NT2/D1 (cell line): Measurements from ENCODE around the gene TEC.

Source experiments
- DNase-seq: peaks from one replicate; pipeline ENCODE4 v3.0.0-alpha.2; 2011; ENCODE audit warnings: low read depth, low spot score
- H3K27me3 ChIP-seq: 2 replicates; pipeline ENCODE4 v1.6.0; 2011; ENCODE audit warnings: mild to moderate bottlenecking; ENCODE audit not compliant: insufficient read length, insufficient read depth
- H3K36me3 ChIP-seq: 2 replicates; pipeline ENCODE4 v1.6.1; 2011; ENCODE audit warnings: mild to moderate bottlenecking, low read length, mixed read lengths; ENCODE audit not compliant: insufficient read depth, insufficient read length
- H3K4me1 ChIP-seq: 2 replicates; pipeline ENCODE4 v1.5.1; 2011; ENCODE audit not compliant: insufficient read depth, insufficient read length
- H3K4me3 ChIP-seq: 2 replicates; pipeline ENCODE4 v1.5.1; 2011; ENCODE audit warnings: low read depth; ENCODE audit not compliant: insufficient read length
- H3K9ac ChIP-seq: 2 replicates; pipeline ENCODE4 v1.6.0; 2011; ENCODE audit warnings: low read depth; ENCODE audit not compliant: insufficient read length
- H3K9me3 ChIP-seq: 2 replicates; pipeline ENCODE4 v1.5.1; 2011; ENCODE audit warnings: mild to moderate bottlenecking, low read length; ENCODE audit not compliant: insufficient read depth
- SUZ12 ChIP-seq: IDR thresholded peaks from 2 replicates; pipeline ENCODE4 v1.6.1; 2011; ENCODE audit not compliant: insufficient read length, insufficient read depth; ENCODE audit errors: extremely low read depth
- YY1 ChIP-seq: IDR thresholded peaks from 2 replicates; pipeline ENCODE4 v1.6.1; 2011; ENCODE audit not compliant: insufficient read length, insufficient read depth
- ZNF274 ChIP-seq: IDR thresholded peaks from 2 replicates; pipeline ENCODE4 v1.6.1; 2011; ENCODE audit warnings: mild to moderate bottlenecking, low read depth, low read length

TEC gene

GRCh38 chr4:48254381-48255071 lies 15.1 kb downstream of the TEC start:
- Histone ChIP-seq H3K4me3 (no peak overlapping the region), H3K27me3 (no peaks in the 10 kb centered on the region), H3K9me3 (no peaks in the 10 kb centered on the region), H3K36me3 (no peaks in the 10 kb centered on the region), H3K9ac (no peak overlapping the region), H3K4me1 (no peaks in the 10 kb centered on the region)
- DNase-seq: no peak
- TF ChIP-seq YY1: no peak
- no peak for TF ChIP-seq SUZ12
- TF ChIP-seq ZNF274: no peak

DNA sequence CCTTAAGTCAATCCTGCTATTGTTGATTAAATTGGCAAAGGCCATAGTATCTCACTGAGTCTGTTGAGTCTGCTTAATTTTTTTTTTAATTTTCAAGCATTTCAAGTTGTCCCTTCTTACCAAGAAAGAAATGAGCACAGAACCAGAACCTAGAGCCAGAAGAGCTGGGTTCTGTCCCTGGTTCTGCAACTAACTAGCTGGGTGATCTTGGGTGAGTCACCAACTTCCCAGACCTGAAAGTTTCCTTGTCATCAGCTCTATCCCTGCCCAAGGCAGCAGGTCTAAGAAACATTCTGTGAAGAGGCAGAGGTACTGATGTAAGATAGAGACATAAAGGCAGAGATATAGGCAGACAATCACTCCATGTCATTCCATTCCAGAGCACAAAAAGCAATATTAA lies 17.3 kb downstream of the TEC start:
- Histone ChIP-seq H3K4me3 (no peak overlapping the region), H3K9ac (no peak overlapping the region), H3K9me3 (no peaks in the 10 kb centered on the region), H3K4me1 (no peaks in the 10 kb centered on the region), H3K27me3 (no peaks in the 10 kb centered on the region), H3K36me3 (no peaks in the 10 kb centered on the region)
- TF ChIP-seq YY1 (no peak), SUZ12 (no peak), ZNF274 (no peak)
- no peak for DNase-seq

DNA sequence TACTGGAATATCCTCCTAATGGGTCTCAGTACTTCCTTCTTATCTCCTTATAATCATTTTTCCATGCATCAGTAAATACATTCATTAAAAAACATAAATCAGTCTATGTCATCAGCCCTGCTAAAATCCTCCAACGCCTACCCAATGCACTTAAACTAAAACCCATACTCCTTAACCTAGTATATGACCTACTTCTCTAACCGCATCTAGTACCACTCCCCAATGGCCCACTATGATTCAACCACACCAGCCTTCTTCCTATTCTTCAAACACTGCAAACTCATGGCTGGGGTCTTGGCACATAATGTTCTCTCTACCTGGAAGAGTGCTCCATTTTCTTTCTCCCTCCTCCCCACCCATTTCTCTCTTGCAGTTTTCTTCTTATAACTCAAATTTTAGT lies 18.7 kb downstream of the TEC start:
- Histone ChIP-seq H3K4me1 (no peaks in the 10 kb centered on the region), H3K36me3 (no peaks in the 10 kb centered on the region), H3K4me3 (no peak overlapping the region), H3K9me3 (0 out of 2 replicates have a peak, but pooled peaks cover 5% of the 10 kb centered on the region), H3K27me3 (no peaks in the 10 kb centered on the region), H3K9ac (no peak overlapping the region)
- no peak for DNase-seq
- TF ChIP-seq SUZ12 (no peak), YY1 (no peak), ZNF274 (no peak)

- no peaks in the 10 kb centered on the region for H3K27me3 ChIP-seq
- H3K36me3 ChIP-seq: no peaks in the 10 kb centered on the region
- no peak overlapping the region for H3K9ac ChIP-seq
- H3K4me3 ChIP-seq: no peak overlapping the region
- no peak for TF ChIP-seq YY1
- no peak for TF ChIP-seq ZNF274
- no peak for TF ChIP-seq SUZ12
- DNase-seq: no peak
- H3K4me1 ChIP-seq: no peaks in the 10 kb centered on the region
- 0 out of 2 replicates have a peak, but pooled peaks cover 5% of the 10 kb centered on the region for H3K9me3 ChIP-seq
These were observed 19.3 kb downstream of the TEC start for GRCh38 chr4:48250343-48250742.

DNA sequence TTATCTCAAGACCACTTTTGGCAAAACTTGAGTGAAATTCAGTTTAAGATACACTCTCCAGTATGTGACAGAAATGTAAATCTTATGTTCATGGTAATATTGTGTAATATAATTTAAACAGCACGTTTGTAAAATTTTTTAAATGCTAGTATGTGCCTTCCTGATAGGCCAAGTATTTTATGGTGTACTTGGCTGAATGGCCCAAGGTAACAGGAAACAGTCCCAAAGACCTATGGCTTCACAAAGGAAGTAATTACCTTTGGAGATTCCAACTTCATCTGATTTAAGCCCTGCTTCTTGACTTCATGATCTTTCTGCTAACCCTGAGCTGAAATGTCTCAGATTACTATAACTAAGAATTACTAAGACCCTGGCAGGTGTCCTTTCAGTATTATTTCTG lies 20.3 kb downstream of the TEC start:
- TF ChIP-seq ZNF274 (no peak), YY1 (no peak), SUZ12 (no peak)
- H3K36me3 ChIP-seq: no peaks in the 10 kb centered on the region
- no peak for DNase-seq

GRCh38 chr4:48248559-48248953 lies 21.1 kb downstream of the TEC start:
- DNase-seq: no peak
- Histone ChIP-seq H3K9me3 (0 out of 2 replicates have a peak, but pooled peaks cover 5% of the 10 kb centered on the region), H3K36me3 (no peaks in the 10 kb centered on the region), H3K27me3 (no peaks in the 10 kb centered on the region), H3K9ac (no peak overlapping the region), H3K4me3 (no peak overlapping the region), H3K4me1 (no peaks in the 10 kb centered on the region)
- TF ChIP-seq ZNF274 (no peak), SUZ12 (no peak), YY1 (no peak)

More for the DNA sequence above, 20.3 kb downstream of the TEC start:
- Histone ChIP-seq H3K4me1 (no peaks in the 10 kb centered on the region), H3K9me3 (0 out of 2 replicates have a peak, but pooled peaks cover 5% of the 10 kb centered on the region), H3K27me3 (no peaks in the 10 kb centered on the region), H3K9ac (no peak overlapping the region), H3K4me3 (no peak overlapping the region)

- H3K9me3 ChIP-seq: 0 out of 2 replicates have a peak, but pooled peaks cover 5% of the 10 kb centered on the region
- no peaks in the 10 kb centered on the region for H3K36me3 ChIP-seq
- no peak overlapping the region for H3K4me3 ChIP-seq
- no peaks in the 10 kb centered on the region for H3K27me3 ChIP-seq
- no peaks in the 10 kb centered on the region for H3K4me1 ChIP-seq
- DNase-seq: no peak
- no peak overlapping the region for H3K9ac ChIP-seq
- TF ChIP-seq YY1 (no peak), ZNF274 (no peak), SUZ12 (no peak)
These were observed 21.6 kb downstream of the TEC start for GRCh38 chr4:48247878-48248558.
